Measurements from ENCODE around the gene CARHSP1. TPM values are rescaled to one million over a fixed set of nuclear protein-coding genes. Genes with fewer than 3 reads are reported as not detected.
"Not testable (repeated sequence)": the region's sequence is repeated elsewhere in the genome, so short reads cannot be mapped to it uniquely, and the experiment has no call there.

CARHSP1 gene
- total RNA-seq, 1 donor from 2014 or later = 118 TPM

- H3K9me3 ChIP-seq (ENCODE audit: control insufficient read depth in 3 of 3, low read length in 3 of 3) = no peaks in the 10 kb centered on the region
- no peaks in the 10 kb centered on the region for H3K27me3 ChIP-seq (ENCODE audit: control insufficient read depth in 3 of 3, insufficient read depth in 3 of 3, low read length in 3 of 3)
- peaks cover 9 to 24% (median 16%) of the 10 kb centered on the region in 3 donors for H3K4me1 ChIP-seq (ENCODE audit: control insufficient read depth in 3 of 3, insufficient read depth in 3 of 3, low read length in 3 of 3)
- peaks cover 17 to 21% (median 19%) of the 10 kb centered on the region in 3 donors for H3K36me3 ChIP-seq (ENCODE audit: control insufficient read depth in 3 of 3, insufficient read depth in 3 of 3, low read length in 3 of 3)
- peak overlapping the region; percentile 73 for H3K27ac ChIP-seq (ENCODE audit: low read depth, low read length)
- no peak overlapping the region for H3K9ac ChIP-seq (ENCODE audit: low read depth in 1 of 3, low read length in 3 of 3)
- no peak overlapping the region for H3K4me3 ChIP-seq (ENCODE audit: low read length in 3 of 3)
These were observed 19.3 kb downstream of the CARHSP1 start for GRCh38 chr16:8849411-8850011.

- Histone ChIP-seq H3K4me3 (ENCODE audit: low read length in 3 of 3) (no peak overlapping the region), H3K36me3 (ENCODE audit: control insufficient read depth in 3 of 3, insufficient read depth in 3 of 3, low read length in 3 of 3) (peaks cover 17 to 20% (median 19%) of the 10 kb centered on the region in 3 donors), H3K9me3 (ENCODE audit: control insufficient read depth in 3 of 3, low read length in 3 of 3) (no peaks in the 10 kb centered on the region), H3K27ac (ENCODE audit: low read depth, low read length) (no peak overlapping the region), H3K9ac (ENCODE audit: low read depth in 1 of 3, low read length in 3 of 3) (no peak overlapping the region), H3K27me3 (ENCODE audit: control insufficient read depth in 3 of 3, insufficient read depth in 3 of 3, low read length in 3 of 3) (no peaks in the 10 kb centered on the region), H3K4me1 (ENCODE audit: control insufficient read depth in 3 of 3, insufficient read depth in 3 of 3, low read length in 3 of 3) (peaks cover 9 to 24% (median 16%) of the 10 kb centered on the region in 3 donors)
These were observed 19.8 kb downstream of the CARHSP1 start for GRCh38 chr16:8848939-8849391.

GRCh38 chr16:8848231-8848938 is 20.4 kb downstream of the CARHSP1 start:
- Histone ChIP-seq H3K27ac (ENCODE audit: low read depth, low read length) (no peak overlapping the region), H3K27me3 (ENCODE audit: control insufficient read depth in 3 of 3, insufficient read depth in 3 of 3, low read length in 3 of 3) (no peaks in the 10 kb centered on the region), H3K4me3 (ENCODE audit: low read length in 3 of 3) (no peak overlapping the region), H3K36me3 (ENCODE audit: control insufficient read depth in 3 of 3, insufficient read depth in 3 of 3, low read length in 3 of 3) (peaks cover 17 to 20% (median 19%) of the 10 kb centered on the region in 3 donors), H3K9me3 (ENCODE audit: control insufficient read depth in 3 of 3, low read length in 3 of 3) (no peaks in the 10 kb centered on the region), H3K4me1 (ENCODE audit: control insufficient read depth in 3 of 3, insufficient read depth in 3 of 3, low read length in 3 of 3) (peaks cover 9 to 24% (median 16%) of the 10 kb centered on the region in 3 donors), H3K9ac (ENCODE audit: low read depth in 1 of 3, low read length in 3 of 3) (no peak overlapping the region)

- peaks cover 9 to 22% (median 16%) of the 10 kb centered on the region in 3 donors for H3K4me1 ChIP-seq (ENCODE audit: control insufficient read depth in 3 of 3, insufficient read depth in 3 of 3, low read length in 3 of 3)
- H3K9ac ChIP-seq (ENCODE audit: low read depth in 1 of 3, low read length in 3 of 3) = no peak overlapping the region
- H3K36me3 ChIP-seq (ENCODE audit: control insufficient read depth in 3 of 3, insufficient read depth in 3 of 3, low read length in 3 of 3) = peaks cover 17 to 20% (median 19%) of the 10 kb centered on the region in 3 donors
- H3K27me3 ChIP-seq (ENCODE audit: control insufficient read depth in 3 of 3, insufficient read depth in 3 of 3, low read length in 3 of 3) = no peaks in the 10 kb centered on the region
- H3K9me3 ChIP-seq (ENCODE audit: control insufficient read depth in 3 of 3, low read length in 3 of 3) = no peaks in the 10 kb centered on the region
- H3K27ac ChIP-seq (ENCODE audit: low read depth, low read length) = no peak overlapping the region
- no peak overlapping the region for H3K4me3 ChIP-seq (ENCODE audit: low read length in 3 of 3)
These were observed 21.2 kb downstream of the CARHSP1 start for GRCh38 chr16:8847623-8848022.

GRCh38 chr16:8847145-8847544 is 21.7 kb downstream of the CARHSP1 start:
- H3K27me3 ChIP-seq (ENCODE audit: control insufficient read depth in 3 of 3, insufficient read depth in 3 of 3, low read length in 3 of 3) = no peaks in the 10 kb centered on the region
- H3K4me1 ChIP-seq (ENCODE audit: control insufficient read depth in 3 of 3, insufficient read depth in 3 of 3, low read length in 3 of 3) = peaks cover 9 to 21% (median 16%) of the 10 kb centered on the region in 3 donors
- H3K4me3 ChIP-seq (ENCODE audit: low read length in 3 of 3) = no peak overlapping the region
- H3K36me3 ChIP-seq (ENCODE audit: control insufficient read depth in 3 of 3, insufficient read depth in 3 of 3, low read length in 3 of 3) = peaks cover 17 to 19% (median 19%) of the 10 kb centered on the region in 3 donors
- H3K9me3 ChIP-seq (ENCODE audit: control insufficient read depth in 3 of 3, low read length in 3 of 3) = no peaks in the 10 kb centered on the region
- H3K27ac ChIP-seq (ENCODE audit: low read depth, low read length) = no peak overlapping the region
- H3K9ac ChIP-seq (ENCODE audit: low read depth in 1 of 3, low read length in 3 of 3) = no peak overlapping the region

- Histone ChIP-seq H3K9ac (ENCODE audit: low read depth in 1 of 3, low read length in 3 of 3) (no peak overlapping the region), H3K27ac (ENCODE audit: low read depth, low read length) (no peak overlapping the region), H3K9me3 (ENCODE audit: control insufficient read depth in 3 of 3, low read length in 3 of 3) (no peaks in the 10 kb centered on the region), H3K36me3 (ENCODE audit: control insufficient read depth in 3 of 3, insufficient read depth in 3 of 3, low read length in 3 of 3) (peaks cover 17 to 19% (median 17%) of the 10 kb centered on the region in 3 donors), H3K27me3 (ENCODE audit: control insufficient read depth in 3 of 3, insufficient read depth in 3 of 3, low read length in 3 of 3) (no peaks in the 10 kb centered on the region), H3K4me3 (ENCODE audit: low read length in 3 of 3) (no peak overlapping the region), H3K4me1 (ENCODE audit: control insufficient read depth in 3 of 3, insufficient read depth in 3 of 3, low read length in 3 of 3) (peaks cover 9 to 21% (median 16%) of the 10 kb centered on the region in 3 donors)
These were observed 22.3 kb downstream of the CARHSP1 start for GRCh38 chr16:8846401-8846932.

GRCh38 chr16:8845699-8846298 is 23.0 kb downstream of the CARHSP1 start:
- peaks cover 9 to 21% (median 16%) of the 10 kb centered on the region in 3 donors for H3K4me1 ChIP-seq (ENCODE audit: control insufficient read depth in 3 of 3, insufficient read depth in 3 of 3, low read length in 3 of 3)
- no peak overlapping the region for H3K4me3 ChIP-seq (ENCODE audit: low read length in 3 of 3)
- no peaks in the 10 kb centered on the region for H3K27me3 ChIP-seq (ENCODE audit: control insufficient read depth in 3 of 3, insufficient read depth in 3 of 3, low read length in 3 of 3)
- H3K36me3 ChIP-seq (ENCODE audit: control insufficient read depth in 3 of 3, insufficient read depth in 3 of 3, low read length in 3 of 3) = peaks cover 17 to 19% (median 17%) of the 10 kb centered on the region in 3 donors
- H3K9ac ChIP-seq (ENCODE audit: low read depth in 1 of 3, low read length in 3 of 3) = no peak overlapping the region
- no peak overlapping the region for H3K27ac ChIP-seq (ENCODE audit: low read depth, low read length)
- no peaks in the 10 kb centered on the region for H3K9me3 ChIP-seq (ENCODE audit: control insufficient read depth in 3 of 3, low read length in 3 of 3)

GRCh38 chr16:8843296-8843695 is 25.5 kb downstream of the CARHSP1 start:
- not testable (repeated sequence) for H3K36me3 ChIP-seq (ENCODE audit: control insufficient read depth in 3 of 3, insufficient read depth in 3 of 3, low read length in 3 of 3); H3K9ac ChIP-seq (ENCODE audit: low read depth in 1 of 3, low read length in 3 of 3); H3K4me1 ChIP-seq (ENCODE audit: control insufficient read depth in 3 of 3, insufficient read depth in 3 of 3, low read length in 3 of 3); H3K27ac ChIP-seq (ENCODE audit: low read depth, low read length); H3K9me3 ChIP-seq (ENCODE audit: control insufficient read depth in 3 of 3, low read length in 3 of 3); H3K27me3 ChIP-seq (ENCODE audit: control insufficient read depth in 3 of 3, insufficient read depth in 3 of 3, low read length in 3 of 3)
- H3K4me3 ChIP-seq (ENCODE audit: low read length in 3 of 3) = peak overlapping the region in 1 of 3 donors; percentile 29

GRCh38 chr16:8842016-8842415 is 26.8 kb downstream of the CARHSP1 start:
- H3K9me3 ChIP-seq (ENCODE audit: control insufficient read depth in 3 of 3, low read length in 3 of 3); H3K4me1 ChIP-seq (ENCODE audit: control insufficient read depth in 3 of 3, insufficient read depth in 3 of 3, low read length in 3 of 3); H3K4me3 ChIP-seq (ENCODE audit: low read length in 3 of 3); H3K9ac ChIP-seq (ENCODE audit: low read depth in 1 of 3, low read length in 3 of 3); H3K36me3 ChIP-seq (ENCODE audit: control insufficient read depth in 3 of 3, insufficient read depth in 3 of 3, low read length in 3 of 3); H3K27ac ChIP-seq (ENCODE audit: low read depth, low read length); H3K27me3 ChIP-seq (ENCODE audit: control insufficient read depth in 3 of 3, insufficient read depth in 3 of 3, low read length in 3 of 3): not testable (repeated sequence)

GRCh38 chr16:8837594-8837993 is 31.2 kb downstream of the CARHSP1 start:
- not testable (repeated sequence) for H3K9ac ChIP-seq (ENCODE audit: low read depth in 1 of 3, low read length in 3 of 3); H3K4me3 ChIP-seq (ENCODE audit: low read length in 3 of 3); H3K9me3 ChIP-seq (ENCODE audit: control insufficient read depth in 3 of 3, low read length in 3 of 3); H3K4me1 ChIP-seq (ENCODE audit: control insufficient read depth in 3 of 3, insufficient read depth in 3 of 3, low read length in 3 of 3); H3K36me3 ChIP-seq (ENCODE audit: control insufficient read depth in 3 of 3, insufficient read depth in 3 of 3, low read length in 3 of 3); H3K27ac ChIP-seq (ENCODE audit: low read depth, low read length); H3K27me3 ChIP-seq (ENCODE audit: control insufficient read depth in 3 of 3, insufficient read depth in 3 of 3, low read length in 3 of 3)
